ENCODE data around the gene FADS1.

Gene FADS1

GRCh38 chr11:61773809-61774208, 43.0 kb downstream of the FADS1 start:
- 93 to 98% methylated on average over 18 of the region's 18 CpGs for WGBS, 2 experiments (ENCODE audit: insufficient coverage in 2 of 2)
- H3K4me3 ChIP-seq (ENCODE audit: extremely low read depth, insufficient read depth, low read length, poor library complexity, severe bottlenecking): no peak overlapping the region
- H3K9me3 ChIP-seq (ENCODE audit: control insufficient read depth, low read length): no peaks in the 10 kb centered on the region
- H3K27ac ChIP-seq (ENCODE audit: low read depth, low read length, severe bottlenecking): peak overlapping the region; percentile 72
- peaks cover 48% of the 10 kb centered on the region for H3K4me1 ChIP-seq (ENCODE audit: control insufficient read depth, insufficient read depth, low read length, poor library complexity, severe bottlenecking)
- H3K36me3 ChIP-seq (ENCODE audit: control insufficient read depth, insufficient read depth, low read length): peaks cover 55% of the 10 kb centered on the region

- WGBS, 2 experiments (ENCODE audit: insufficient coverage in 2 of 2): 48 to 66% methylated on average over 5 to 6 of the region's 10 CpGs
- Histone ChIP-seq H3K27ac (ENCODE audit: low read depth, low read length, severe bottlenecking) (peak overlapping the region; percentile 79), H3K4me3 (ENCODE audit: extremely low read depth, insufficient read depth, low read length, poor library complexity, severe bottlenecking) (no peak overlapping the region), H3K4me1 (ENCODE audit: control insufficient read depth, insufficient read depth, low read length, poor library complexity, severe bottlenecking) (peaks cover 53% of the 10 kb centered on the region), H3K9me3 (ENCODE audit: control insufficient read depth, low read length) (no peaks in the 10 kb centered on the region), H3K36me3 (ENCODE audit: control insufficient read depth, insufficient read depth, low read length) (peaks cover 53% of the 10 kb centered on the region)
Measured at GRCh38 chr11:61773356-61773755, 43.4 kb downstream of the FADS1 start.

GRCh38 chr11:61771985-61772455, 44.8 kb downstream of the FADS1 start:
- WGBS, 2 experiments (ENCODE audit: insufficient coverage in 2 of 2): 83 to 90% methylated on average over 1 to 2 of the region's 7 CpGs
- no peaks in the 10 kb centered on the region for H3K9me3 ChIP-seq (ENCODE audit: control insufficient read depth, low read length)
- no peak overlapping the region for H3K4me3 ChIP-seq (ENCODE audit: extremely low read depth, insufficient read depth, low read length, poor library complexity, severe bottlenecking)
- peaks cover 44% of the 10 kb centered on the region for H3K36me3 ChIP-seq (ENCODE audit: control insufficient read depth, insufficient read depth, low read length)
- peak overlapping the region; percentile 79 for H3K27ac ChIP-seq (ENCODE audit: low read depth, low read length, severe bottlenecking)
- H3K4me1 ChIP-seq (ENCODE audit: control insufficient read depth, insufficient read depth, low read length, poor library complexity, severe bottlenecking): peaks cover 55% of the 10 kb centered on the region

- peaks cover 55% of the 10 kb centered on the region for H3K4me1 ChIP-seq (ENCODE audit: control insufficient read depth, insufficient read depth, low read length, poor library complexity, severe bottlenecking)
- WGBS, 2 experiments (ENCODE audit: insufficient coverage in 2 of 2): 93 to 94% methylated on average over 12 to 13 of the region's 15 CpGs
- peak overlapping the region; percentile 79 for H3K27ac ChIP-seq (ENCODE audit: low read depth, low read length, severe bottlenecking)
Measured at GRCh38 chr11:61771195-61771894, 45.5 kb downstream of the FADS1 start.

DNA sequence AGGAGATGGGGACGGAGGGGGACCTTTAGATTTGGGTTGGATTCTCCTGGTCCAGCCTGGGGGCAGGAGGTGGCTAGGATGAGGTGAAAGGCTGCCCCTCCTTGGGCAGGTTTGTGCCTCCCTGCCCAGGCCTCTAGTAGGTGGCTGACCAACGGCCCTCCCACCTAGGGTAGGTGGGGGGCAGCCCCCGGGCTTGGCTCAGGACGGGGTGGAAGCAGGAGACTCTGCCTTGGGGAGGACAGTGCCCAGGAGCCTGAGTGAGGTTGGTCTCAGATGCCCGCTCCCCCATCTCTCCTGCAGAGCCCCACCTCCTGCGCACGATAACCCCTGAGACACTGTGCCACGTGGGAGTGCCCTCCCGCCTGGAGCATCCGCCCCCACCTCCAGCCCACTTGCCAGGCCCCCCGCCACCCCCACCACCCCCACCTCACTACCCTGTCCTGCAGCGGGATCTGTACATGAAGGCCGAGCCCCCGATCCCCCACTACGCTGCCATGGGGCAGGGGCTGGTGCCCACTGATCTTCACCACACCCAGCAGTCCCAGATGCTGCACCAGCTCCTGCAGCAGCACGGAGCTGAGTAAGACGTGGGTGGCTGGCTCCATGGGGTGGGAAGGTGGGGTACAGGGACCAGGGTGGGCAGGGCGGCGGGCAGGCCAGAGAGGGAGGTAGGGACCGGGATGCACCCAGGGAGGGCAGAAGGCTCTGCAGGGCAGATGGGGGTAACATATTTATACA, 46.7 kb downstream of the FADS1 start:
- Histone ChIP-seq H3K9me3 (ENCODE audit: control insufficient read depth, low read length) (no peaks in the 10 kb centered on the region), H3K36me3 (ENCODE audit: control insufficient read depth, insufficient read depth, low read length) (peaks cover 42% of the 10 kb centered on the region), H3K4me1 (ENCODE audit: control insufficient read depth, insufficient read depth, low read length, poor library complexity, severe bottlenecking) (peaks cover 55% of the 10 kb centered on the region), H3K4me3 (ENCODE audit: extremely low read depth, insufficient read depth, low read length, poor library complexity, severe bottlenecking) (no peak overlapping the region), H3K27ac (ENCODE audit: low read depth, low read length, severe bottlenecking) (peak overlapping the region; percentile 57)
- 78 to 87% methylated on average over 3 to 5 of the region's 20 CpGs for WGBS, 2 experiments (ENCODE audit: insufficient coverage in 2 of 2)

More at GRCh38 chr11:61771195-61771894, 45.5 kb downstream of the FADS1 start:
- Histone ChIP-seq H3K36me3 (ENCODE audit: control insufficient read depth, insufficient read depth, low read length) (peaks cover 43% of the 10 kb centered on the region), H3K4me3 (ENCODE audit: extremely low read depth, insufficient read depth, low read length, poor library complexity, severe bottlenecking) (no peak overlapping the region), H3K9me3 (ENCODE audit: control insufficient read depth, low read length) (no peaks in the 10 kb centered on the region)

DNA sequence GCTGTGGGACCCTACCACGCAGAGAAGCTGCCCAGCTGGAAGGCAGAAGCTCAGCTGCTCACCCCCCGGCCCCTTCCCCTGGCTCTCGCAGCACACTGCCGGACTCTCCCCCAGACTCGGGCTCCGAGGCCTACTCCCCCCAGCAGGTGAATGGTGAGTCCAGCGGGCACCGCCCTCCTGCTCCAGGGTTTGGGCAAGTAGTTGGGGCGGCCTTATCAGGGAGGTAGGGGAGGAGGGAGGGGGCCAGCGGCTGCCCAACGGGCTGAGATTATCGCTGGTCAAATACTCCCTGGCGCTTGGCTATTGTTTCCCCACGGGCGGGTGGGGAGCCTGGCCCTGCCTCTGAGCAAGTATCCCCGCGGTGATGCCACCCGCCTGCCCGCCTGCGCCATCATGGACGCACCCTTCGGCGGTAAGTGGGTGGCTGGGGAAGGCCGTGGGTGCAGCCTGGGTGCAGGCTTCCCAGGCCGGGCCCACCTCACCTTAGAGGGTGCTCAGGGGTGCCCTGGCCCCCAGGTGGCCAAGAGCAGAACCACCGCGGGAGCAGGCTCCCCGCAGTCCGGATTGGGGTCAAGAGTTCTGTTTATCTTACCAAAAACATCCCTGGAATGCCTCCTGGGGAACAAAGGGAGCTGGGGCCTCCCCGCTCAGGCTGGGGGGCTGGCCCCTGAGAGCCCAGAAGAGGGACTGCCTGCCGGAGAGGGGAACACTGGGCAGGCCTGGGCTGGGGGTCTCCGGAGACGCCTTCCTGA, 47.5 kb downstream of the FADS1 start:
- no peaks in the 10 kb centered on the region for H3K9me3 ChIP-seq (ENCODE audit: control insufficient read depth, low read length)
- H3K27ac ChIP-seq (ENCODE audit: low read depth, low read length, severe bottlenecking): peak overlapping the region; percentile 57
- peaks cover 38% of the 10 kb centered on the region for H3K36me3 ChIP-seq (ENCODE audit: control insufficient read depth, insufficient read depth, low read length)
- WGBS, 2 experiments (ENCODE audit: insufficient coverage in 2 of 2): 91 to 93% methylated on average over 18 to 27 of the region's 33 CpGs
- no peak overlapping the region for H3K4me3 ChIP-seq (ENCODE audit: extremely low read depth, insufficient read depth, low read length, poor library complexity, severe bottlenecking)
- peaks cover 55% of the 10 kb centered on the region for H3K4me1 ChIP-seq (ENCODE audit: control insufficient read depth, insufficient read depth, low read length, poor library complexity, severe bottlenecking)

- 85 to 94% methylated on average over 6 to 8 of the region's 11 CpGs for WGBS, 2 experiments (ENCODE audit: insufficient coverage in 2 of 2)
- Histone ChIP-seq H3K4me3 (ENCODE audit: extremely low read depth, insufficient read depth, low read length, poor library complexity, severe bottlenecking) (no peak overlapping the region), H3K27ac (ENCODE audit: low read depth, low read length, severe bottlenecking) (peak overlapping the region; percentile 29), H3K9me3 (ENCODE audit: control insufficient read depth, low read length) (no peaks in the 10 kb centered on the region), H3K4me1 (ENCODE audit: control insufficient read depth, insufficient read depth, low read length, poor library complexity, severe bottlenecking) (peaks cover 56% of the 10 kb centered on the region), H3K36me3 (ENCODE audit: control insufficient read depth, insufficient read depth, low read length) (peaks cover 32% of the 10 kb centered on the region)
Measured at GRCh38 chr11:61768376-61769076, 48.3 kb downstream of the FADS1 start.

DNA sequence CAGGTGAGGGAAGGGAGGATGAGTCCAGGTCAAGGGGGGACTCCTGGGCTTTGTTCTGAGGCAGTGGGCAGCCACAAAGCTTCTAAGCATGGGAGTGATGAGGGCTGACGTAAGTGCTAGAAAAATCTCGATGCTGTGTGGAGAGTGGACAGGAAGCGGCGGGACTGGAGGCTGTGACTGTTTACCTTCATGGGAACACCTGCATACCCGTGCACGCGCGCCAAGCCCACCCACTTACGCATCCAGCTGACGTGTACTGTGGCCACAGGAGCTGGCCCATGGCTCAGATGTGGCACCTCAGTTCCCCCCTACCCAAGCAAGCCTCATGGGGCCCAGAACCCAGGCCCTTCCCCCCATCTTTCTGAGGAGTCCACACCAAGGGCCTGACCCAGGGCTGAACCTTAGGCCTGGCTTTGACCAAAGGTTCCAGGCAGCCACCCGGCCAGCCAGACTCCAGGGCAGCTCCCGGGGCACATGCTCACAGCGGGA, 50.4 kb downstream of the FADS1 start:
- Histone ChIP-seq H3K4me1 (ENCODE audit: control insufficient read depth, insufficient read depth, low read length, poor library complexity, severe bottlenecking) (peaks cover 54% of the 10 kb centered on the region), H3K27ac (ENCODE audit: low read depth, low read length, severe bottlenecking) (no peak overlapping the region), H3K9me3 (ENCODE audit: control insufficient read depth, low read length) (no peaks in the 10 kb centered on the region), H3K36me3 (ENCODE audit: control insufficient read depth, insufficient read depth, low read length) (peaks cover 37% of the 10 kb centered on the region), H3K4me3 (ENCODE audit: extremely low read depth, insufficient read depth, low read length, poor library complexity, severe bottlenecking) (no peak overlapping the region)
- 92 to 97% methylated on average over 10 to 13 of the region's 13 CpGs for WGBS, 2 experiments (ENCODE audit: insufficient coverage in 2 of 2)

GRCh38 chr11:61765550-61766253, 51.1 kb downstream of the FADS1 start:
- 90 to 92% methylated on average over 19 to 26 of the region's 26 CpGs for WGBS, 2 experiments (ENCODE audit: insufficient coverage in 2 of 2)
- H3K27ac ChIP-seq (ENCODE audit: low read depth, low read length, severe bottlenecking): no peak overlapping the region

More at GRCh38 chr11:61765550-61766253, 51.1 kb downstream of the FADS1 start:
- Histone ChIP-seq H3K9me3 (ENCODE audit: control insufficient read depth, low read length) (no peaks in the 10 kb centered on the region), H3K4me3 (ENCODE audit: extremely low read depth, insufficient read depth, low read length, poor library complexity, severe bottlenecking) (no peak overlapping the region), H3K36me3 (ENCODE audit: control insufficient read depth, insufficient read depth, low read length) (peaks cover 37% of the 10 kb centered on the region), H3K4me1 (ENCODE audit: control insufficient read depth, insufficient read depth, low read length, poor library complexity, severe bottlenecking) (peaks cover 52% of the 10 kb centered on the region)
